C4-2B (cell line): ENCODE measurements around the gene PCSK1N.

Experiments used
- ZFX ChIP-seq: fragments of 450-650 bp; IDR thresholded peaks from 2 replicates; pipeline ENCODE4 v1.6.1; 2017
- TF ChIP-seq, protein P1 (sequence below): fragments of 450-650 bp; conservative IDR thresholded peaks from 2 replicates; pipeline ENCODE4 v1.5.1; 2017; ENCODE audit warnings: mild to moderate bottlenecking

GRCh38 chrX:48823053-48823452 is 12.4 kb downstream of the PCSK1N start:
- TF ChIP-seq, protein P1, sequence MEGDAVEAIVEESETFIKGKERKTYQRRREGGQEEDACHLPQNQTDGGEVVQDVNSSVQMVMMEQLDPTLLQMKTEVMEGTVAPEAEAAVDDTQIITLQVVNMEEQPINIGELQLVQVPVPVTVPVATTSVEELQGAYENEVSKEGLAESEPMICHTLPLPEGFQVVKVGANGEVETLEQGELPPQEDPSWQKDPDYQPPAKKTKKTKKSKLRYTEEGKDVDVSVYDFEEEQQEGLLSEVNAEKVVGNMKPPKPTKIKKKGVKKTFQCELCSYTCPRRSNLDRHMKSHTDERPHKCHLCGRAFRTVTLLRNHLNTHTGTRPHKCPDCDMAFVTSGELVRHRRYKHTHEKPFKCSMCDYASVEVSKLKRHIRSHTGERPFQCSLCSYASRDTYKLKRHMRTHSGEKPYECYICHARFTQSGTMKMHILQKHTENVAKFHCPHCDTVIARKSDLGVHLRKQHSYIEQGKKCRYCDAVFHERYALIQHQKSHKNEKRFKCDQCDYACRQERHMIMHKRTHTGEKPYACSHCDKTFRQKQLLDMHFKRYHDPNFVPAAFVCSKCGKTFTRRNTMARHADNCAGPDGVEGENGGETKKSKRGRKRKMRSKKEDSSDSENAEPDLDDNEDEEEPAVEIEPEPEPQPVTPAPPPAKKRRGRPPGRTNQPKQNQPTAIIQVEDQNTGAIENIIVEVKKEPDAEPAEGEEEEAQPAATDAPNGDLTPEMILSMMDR, result no peak
- TF ChIP-seq ZFX, result no peak
